Activated CD8-positive, alpha-beta memory T cell treated with anti-CD3 and anti-CD28 coated beads, Interleukin-2, amount 50 U/mL, for 1 hour (primary cell): Measurements from ENCODE around the gene PPM1L.
"Not testable (repeated sequence)": the region's sequence is repeated elsewhere in the genome, so short reads cannot be mapped to it uniquely, and the experiment has no call there.

Source experiments
- DNase-seq: peaks from one replicate; pipeline ENCODE4 v3.0.0-alpha.2; 2020; ENCODE audit errors: extremely low read depth

Gene PPM1L

DNA sequence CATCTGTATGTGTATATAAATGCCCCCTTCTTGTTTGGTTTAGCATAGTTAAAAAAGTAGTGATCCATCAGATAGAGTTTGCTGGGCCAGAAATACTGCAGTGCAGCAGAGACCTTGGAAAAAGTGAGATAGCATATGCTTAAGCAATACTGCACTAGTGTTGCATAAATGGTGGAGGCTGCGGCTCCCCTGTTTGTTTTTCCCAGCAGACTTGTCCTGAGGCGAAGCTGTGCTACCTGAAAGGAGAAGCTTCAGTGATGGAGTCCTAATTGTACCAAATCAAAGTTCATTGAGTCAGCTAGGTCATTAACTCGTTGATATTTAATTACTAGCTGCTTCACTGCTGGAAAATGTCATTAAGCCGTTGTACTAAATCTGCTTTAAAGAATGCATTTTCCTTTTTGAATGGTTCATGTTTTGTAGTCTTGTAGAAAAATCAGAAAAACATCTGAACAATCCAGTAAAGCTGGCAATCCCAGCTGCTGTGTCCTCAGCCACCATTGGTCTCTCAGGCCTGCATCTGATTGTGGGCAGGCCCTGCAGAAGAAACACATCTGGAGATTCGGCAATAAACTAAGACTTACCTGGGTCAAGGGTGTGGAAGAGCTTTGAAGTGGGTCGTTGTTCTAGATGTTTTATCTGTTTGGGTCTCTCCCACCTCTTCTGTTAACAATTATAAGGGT is 179.5 kb downstream of the PPM1L start:
- no peak for DNase-seq

- peak; percentile 22 for DNase-seq
These were observed 186.0 kb downstream of the PPM1L start for GRCh38 chr3:160941885-160942494.

DNA sequence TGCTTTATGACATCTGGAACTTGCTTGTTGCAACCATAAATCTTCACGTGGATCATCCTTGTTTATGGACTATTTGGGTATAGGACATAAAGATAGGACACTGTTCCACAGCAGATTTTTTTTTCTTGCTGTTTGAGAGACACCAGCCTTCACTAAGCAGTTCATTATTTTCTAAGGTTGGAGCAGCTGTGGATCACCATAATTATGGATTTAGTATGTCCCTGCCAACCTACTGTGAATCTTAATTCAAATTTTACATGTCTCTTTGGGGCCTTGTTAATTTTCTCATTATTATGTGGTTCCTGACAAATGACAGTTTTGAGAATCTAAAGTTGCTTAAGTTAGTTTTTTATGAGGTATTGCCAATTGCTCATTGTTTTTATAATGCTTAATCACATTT is 188.0 kb downstream of the PPM1L start:
- no peak for DNase-seq

DNA sequence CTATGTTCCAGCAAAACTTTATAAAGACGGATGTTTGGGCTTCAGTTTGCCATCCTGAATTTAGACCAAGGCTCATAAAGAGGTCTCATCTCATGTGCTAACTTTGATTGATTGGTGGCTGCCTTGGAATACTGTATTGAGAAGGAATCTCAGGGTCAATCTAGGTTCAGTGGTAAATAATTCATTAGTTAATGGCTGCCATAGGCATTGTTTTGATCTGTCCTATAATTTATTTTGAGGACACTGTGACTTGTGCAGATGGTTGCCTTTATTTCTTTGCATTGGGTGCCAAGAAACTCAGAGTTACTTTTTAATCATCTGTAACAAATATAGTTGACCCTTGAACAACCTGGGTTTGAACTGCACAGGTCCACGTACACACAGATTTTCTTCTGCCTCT is 189.3 kb downstream of the PPM1L start:
- DNase-seq = no peak

DNA sequence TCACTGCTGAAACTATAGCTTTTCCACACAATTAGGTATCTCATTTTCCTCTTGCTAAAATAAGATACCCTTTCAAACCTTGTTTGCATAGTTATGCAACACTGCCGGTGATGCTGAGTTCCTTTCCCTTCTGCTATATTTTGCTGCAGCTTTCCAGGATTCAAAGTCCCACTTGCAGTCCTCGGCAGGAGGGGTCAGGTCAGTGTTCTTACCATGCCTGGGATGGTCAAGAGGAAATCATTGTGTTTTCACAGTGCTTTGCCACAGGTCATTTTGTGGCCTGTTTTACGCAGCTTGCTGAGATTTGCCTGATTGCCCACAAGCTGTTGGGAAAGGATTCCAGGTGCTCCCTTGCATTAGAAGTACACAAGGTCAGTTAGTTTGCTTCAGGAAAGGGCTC is 192.2 kb downstream of the PPM1L start:
- no peak for DNase-seq

- DNase-seq = no peak
These were observed 193.4 kb downstream of the PPM1L start for GRCh38 chr3:160949460-160949859.

GRCh38 chr3:160950542-160950941 is 194.5 kb downstream of the PPM1L start:
- DNase-seq = no peak

DNA sequence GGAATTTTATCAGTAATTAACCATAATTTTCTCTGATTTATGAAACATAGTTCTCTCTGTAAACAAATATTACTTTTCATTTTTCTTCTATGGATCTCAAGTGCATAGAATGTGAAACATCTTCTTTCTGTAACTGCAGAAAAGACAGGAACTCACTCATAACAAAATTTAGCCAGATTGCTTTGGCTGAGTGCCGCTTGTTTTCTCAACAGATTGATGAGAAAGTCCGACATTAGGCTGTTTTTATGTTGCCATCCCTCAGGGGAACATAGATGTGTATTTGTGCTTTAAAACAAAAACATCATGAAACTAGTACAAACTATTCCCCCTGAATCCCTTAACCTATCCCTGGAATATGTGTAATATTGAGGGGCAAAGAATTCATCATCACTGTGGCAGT is 194.9 kb downstream of the PPM1L start:
- DNase-seq = no peak

GRCh38 chr3:160951642-160952487 is 195.8 kb downstream of the PPM1L start:
- no peak for DNase-seq

GRCh38 chr3:160953686-160954085 is 197.7 kb downstream of the PPM1L start:
- DNase-seq = no peak

DNA sequence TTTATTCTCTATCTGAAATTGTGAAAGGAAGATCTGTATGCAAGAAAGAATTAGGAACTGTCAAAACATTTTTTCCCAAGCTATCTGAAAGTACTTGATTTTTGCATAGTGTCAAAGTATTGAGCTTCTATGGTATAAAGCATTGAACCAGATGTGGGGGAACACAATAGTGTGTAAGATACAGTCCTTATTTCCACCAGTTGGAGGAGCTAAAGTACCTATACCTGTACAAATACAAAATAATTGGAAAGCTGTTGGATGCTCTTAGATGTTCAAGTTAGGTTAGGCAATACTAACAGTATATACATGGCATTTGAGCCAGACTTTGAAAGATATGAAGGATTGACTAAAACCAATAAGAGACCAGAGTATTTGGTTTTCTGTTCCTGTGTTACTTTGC is 200.8 kb downstream of the PPM1L start:
- DNase-seq = no peak

- DNase-seq = no peak
These were observed 204.5 kb downstream of the PPM1L start for GRCh38 chr3:160960568-160960967.

- no peak for DNase-seq
These were observed 207.9 kb downstream of the PPM1L start for GRCh38 chr3:160963949-160964348.

- no peak for DNase-seq
These were observed 212.7 kb downstream of the PPM1L start for GRCh38 chr3:160968761-160969160.

- DNase-seq = no peak
These were observed 217.2 kb downstream of the PPM1L start for GRCh38 chr3:160973067-160973809.

DNA sequence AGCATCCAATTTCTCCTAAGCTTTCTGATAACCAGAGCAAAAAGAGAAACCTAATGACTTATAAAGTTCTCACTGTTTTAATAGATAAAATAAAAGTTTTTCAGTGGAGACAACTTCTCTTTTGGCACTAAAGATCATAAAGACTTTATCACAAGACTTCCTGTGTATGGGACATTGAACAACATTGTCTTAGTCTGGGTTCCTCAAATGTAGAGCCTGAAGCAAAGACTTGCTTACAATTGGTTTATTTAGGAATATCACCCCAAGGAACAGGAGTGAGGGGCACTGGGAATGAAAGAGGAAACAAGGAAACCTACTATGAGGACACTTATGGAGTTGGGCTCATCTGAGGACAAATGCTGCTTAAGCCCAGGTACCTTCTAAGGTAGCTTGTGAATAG is 221.7 kb downstream of the PPM1L start:
- DNase-seq = no peak

GRCh38 chr3:160980740-160981139 is 224.7 kb downstream of the PPM1L start:
- DNase-seq = no peak

DNA sequence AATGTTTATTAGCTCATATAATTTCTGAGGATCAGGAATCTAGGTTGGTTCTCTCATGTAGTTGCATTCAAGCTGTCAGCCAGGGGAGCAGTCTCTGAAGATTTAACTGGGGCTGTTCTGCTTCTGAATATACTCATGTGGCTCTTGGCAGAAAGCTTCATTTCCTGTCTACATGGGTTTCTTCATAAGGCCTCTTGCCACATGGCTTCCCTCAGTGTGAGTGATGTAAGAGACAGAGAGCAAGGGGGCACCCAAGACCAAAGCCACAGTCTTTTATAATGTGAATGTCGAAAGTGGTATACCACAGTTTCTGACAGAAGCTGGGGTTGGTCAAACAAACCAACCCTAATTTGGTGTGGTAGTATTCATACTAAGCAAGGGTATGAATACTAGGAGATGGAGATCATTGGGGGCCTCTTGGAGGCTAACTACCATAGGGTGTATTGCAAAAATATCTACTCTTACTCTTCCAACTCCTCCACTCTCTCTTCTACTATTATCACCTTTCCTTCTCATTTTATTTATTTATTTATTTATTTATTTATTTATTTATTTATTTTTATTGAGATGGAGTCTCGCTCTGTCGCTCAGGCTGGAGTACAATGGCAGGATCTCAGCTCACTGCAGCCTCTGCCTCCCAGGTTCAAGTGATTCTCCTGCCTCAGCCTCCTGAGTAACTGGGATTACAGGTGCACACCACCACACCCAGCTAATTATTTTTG is 225.3 kb downstream of the PPM1L start:
- DNase-seq = no peak

DNA sequence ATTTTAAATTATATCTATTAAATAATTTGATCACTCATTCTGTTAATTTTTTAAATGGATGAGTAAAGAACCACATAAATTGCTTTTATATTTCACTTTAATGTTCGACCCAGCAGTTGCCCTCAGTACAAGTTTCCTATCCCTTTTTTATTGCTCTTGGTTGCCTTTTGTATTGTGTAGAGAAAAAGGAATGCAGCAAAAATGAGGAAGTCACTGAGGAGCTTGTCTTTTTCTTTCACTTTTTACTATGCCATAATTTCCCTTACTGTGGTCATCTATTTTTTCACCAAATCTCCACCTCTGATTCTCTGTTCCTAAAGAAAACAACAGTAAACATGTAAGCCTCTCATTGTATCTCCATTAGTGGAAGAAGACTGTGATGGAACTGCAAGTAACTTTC is 226.5 kb downstream of the PPM1L start:
- DNase-seq = no peak

DNA sequence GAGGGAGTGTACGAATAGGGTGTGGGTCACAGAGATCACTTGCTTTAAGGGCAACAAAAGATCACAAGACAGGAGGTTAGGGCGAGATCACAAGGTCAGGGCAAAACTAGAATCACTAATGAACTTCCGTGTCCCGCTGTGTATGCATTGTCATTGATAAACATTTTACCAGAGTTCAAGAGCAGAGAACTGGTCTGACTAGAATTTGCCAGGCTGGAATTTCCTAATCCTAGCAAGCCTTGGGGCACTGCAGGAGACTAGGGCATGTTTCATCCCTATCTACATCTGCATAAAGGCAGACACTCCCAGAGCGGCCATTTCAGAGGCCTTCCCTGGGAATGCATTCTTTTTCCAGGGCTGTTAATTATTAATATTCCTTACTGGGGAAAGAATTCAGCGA is 227.9 kb downstream of the PPM1L start:
- not testable (repeated sequence) for DNase-seq

DNA sequence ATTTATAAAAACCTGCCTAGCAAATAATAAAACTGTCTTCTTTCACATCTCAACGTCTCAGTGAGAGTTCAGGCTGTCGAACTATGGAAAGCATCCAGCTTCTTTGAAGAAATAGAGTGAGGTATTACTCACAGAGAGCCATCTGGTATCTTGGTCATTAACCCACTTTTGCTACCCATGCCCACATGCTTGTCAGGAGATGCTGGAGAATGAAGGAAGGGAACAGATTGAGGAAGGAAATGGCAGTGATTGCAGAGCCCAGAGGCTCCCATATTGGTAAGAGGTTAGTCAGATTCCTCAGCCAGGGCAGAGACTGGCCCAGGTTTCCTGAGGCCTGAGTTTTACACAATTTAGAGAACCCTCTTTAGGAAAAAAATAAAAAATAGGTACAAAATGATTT is 230.0 kb downstream of the PPM1L start:
- no peak for DNase-seq
